ENCODE results near the gene VWA3B.

DNA sequence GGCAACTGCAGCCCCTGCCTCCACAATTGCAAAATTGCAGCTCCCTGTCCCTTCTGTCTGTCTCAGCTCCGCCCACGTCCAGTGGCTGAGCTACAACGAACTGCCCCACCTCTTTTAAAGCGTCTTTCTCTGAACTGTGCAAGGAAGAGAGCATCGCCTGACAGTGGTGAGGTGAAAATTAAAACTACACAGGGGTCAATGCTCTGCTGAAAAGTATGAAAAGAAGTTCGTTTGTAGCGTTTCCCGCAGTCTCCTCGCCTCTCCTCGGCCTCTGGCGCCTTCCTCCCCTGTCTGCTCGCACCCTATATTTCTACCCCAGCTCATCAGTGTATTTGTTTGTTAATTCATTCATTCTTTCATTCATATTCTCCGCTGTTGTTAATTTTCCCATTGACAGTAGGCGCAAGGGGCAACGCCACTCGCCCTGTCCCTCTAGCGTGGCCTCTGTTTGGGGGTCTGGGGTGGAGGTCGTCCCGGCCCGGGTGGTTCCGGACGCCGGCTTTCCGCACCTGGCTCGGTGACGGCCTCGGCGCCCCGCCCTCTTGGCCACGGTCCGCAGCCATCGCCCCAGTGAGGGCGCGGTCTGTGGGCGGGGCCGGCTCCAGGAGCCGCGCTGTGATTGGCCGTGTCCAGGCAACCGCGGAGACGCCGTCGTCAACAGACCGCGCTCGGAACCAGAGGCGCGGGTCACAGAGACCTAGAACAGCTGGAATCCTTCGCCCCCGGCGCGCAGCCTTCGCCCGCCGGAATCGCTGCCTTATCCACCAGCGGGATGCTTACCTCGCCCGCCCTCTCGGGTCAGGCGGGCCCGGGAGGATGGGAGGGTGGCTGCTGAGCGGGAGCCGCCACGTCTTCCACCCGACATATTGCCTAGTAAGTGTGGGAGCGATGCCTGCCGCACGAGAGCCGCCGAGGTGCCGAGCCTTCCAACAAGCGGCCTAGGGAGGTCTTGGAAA, at the start of gene VWA3B:
- TF ChIP-seq, protein P1, sequence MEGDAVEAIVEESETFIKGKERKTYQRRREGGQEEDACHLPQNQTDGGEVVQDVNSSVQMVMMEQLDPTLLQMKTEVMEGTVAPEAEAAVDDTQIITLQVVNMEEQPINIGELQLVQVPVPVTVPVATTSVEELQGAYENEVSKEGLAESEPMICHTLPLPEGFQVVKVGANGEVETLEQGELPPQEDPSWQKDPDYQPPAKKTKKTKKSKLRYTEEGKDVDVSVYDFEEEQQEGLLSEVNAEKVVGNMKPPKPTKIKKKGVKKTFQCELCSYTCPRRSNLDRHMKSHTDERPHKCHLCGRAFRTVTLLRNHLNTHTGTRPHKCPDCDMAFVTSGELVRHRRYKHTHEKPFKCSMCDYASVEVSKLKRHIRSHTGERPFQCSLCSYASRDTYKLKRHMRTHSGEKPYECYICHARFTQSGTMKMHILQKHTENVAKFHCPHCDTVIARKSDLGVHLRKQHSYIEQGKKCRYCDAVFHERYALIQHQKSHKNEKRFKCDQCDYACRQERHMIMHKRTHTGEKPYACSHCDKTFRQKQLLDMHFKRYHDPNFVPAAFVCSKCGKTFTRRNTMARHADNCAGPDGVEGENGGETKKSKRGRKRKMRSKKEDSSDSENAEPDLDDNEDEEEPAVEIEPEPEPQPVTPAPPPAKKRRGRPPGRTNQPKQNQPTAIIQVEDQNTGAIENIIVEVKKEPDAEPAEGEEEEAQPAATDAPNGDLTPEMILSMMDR (conservative IDR thresholded peaks at IDR 0.05) = no peak
- no peak for TF ChIP-seq ZFX (IDR thresholded peaks at IDR 0.05)
